Stimulated activated CD4-positive, alpha-beta T cell treated with anti-CD3 and anti-CD28 coated beads, Interleukin-1b, Interleukin-23, amount 100 ng/mL, for 24 hours (primary cell): ENCODE measurements around the gene INHBB.

Experiments used
- DNase-seq, 4 experiments: peaks; one replicate each; pipeline ENCODE4 v3.0.0-alpha.2; 2020; ENCODE audit warnings: low read depth in 4 of 4, low spot score in 1 of 4

The INHBB gene

GRCh38 chr2:120395221-120396012 lies 49.5 kb downstream of the INHBB start:
- DNase-seq, result no peak

- no peak for DNase-seq
These were observed 50.3 kb downstream of the INHBB start for GRCh38 chr2:120396013-120396860.

GRCh38 chr2:120396861-120397811 lies 51.2 kb downstream of the INHBB start:
- no peak for DNase-seq

DNA sequence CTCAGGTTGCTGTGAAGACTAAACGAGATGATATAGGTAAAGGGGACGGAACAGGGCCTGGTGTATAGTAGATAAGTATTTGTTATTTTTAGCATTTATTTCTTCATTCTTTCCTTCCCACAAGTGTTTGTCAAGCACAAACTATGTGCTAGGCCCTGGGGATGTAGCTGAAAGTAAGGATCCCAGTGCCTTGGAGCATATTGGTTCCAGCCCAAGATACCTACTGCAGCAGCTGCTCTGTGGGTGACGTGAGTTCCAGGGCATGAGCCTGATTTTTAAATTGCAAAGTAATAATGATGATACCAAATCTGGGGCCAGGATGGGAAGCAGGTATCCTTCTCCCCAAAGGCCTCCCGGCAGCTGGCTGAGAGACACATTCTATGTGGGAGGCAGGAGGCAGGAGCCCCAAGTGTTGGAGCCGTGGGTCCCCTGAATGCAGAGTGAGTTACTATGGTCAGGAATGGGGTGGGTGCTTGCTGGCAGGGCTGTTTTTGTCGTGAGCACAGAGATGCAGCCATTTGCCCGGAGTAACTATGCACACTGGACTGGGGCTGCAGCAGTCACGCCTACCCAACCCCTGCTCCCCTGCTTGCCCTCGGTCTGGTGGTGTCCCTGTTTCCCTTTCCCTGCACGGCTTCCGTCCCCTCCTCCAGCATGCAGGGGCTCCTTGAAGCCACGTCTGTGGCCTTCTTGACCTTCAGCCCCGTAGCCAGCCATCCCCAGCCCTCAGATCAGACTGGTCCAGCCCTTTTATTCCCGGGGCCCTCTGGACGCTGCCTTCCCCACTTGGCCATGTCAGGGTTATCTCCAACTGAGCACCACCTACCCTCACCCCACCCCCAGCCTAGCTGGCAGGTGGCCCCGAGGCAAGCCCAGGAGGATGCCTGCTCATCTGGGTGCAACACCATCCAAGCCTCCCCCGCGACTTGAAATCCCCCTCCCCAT lies 52.4 kb downstream of the INHBB start:
- DNase-seq, result no peak

DNA sequence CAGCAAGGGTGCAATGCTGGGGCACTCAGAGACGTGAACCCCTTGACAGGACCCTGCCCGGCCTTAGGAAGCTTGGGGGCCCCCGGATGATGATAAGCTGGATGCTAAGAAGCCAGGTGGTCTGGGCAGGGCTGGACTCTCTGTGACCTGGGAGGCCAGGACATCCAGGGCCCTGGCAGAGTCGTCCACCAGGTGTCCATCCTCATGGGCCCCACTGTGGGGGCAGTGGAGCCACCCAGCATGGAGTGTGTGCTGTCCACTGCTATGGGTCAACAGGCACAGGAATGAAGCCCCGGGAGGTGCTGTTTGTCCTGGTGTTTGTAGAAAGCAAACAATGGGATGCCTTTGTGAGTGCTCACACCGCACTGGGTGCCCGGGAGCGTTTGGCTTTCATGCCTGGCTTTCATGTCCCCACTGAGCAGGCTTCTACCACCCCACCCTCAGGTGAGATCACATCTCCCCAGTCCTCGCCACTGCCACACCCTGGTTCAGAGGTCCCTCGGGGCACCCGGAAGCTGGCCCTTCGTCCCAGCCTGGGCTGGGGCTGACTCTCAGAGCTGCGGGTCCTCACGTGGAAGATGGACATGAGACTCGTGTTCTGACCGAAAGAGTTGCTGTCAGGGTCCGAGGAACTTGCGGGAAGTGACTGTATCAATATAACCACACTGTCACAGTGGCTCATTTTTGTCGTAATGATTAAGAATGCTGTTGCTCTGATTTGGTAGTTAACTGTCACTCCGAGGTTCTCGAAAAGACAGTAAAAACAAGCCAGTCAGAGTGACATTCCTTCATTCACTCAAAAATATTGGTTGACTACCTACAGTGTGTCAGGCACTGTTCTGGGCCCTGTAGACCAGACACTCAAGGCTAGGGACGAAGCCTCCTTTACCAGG lies 53.3 kb downstream of the INHBB start:
- DNase-seq, result no peak

GRCh38 chr2:120399889-120400240 lies 53.9 kb downstream of the INHBB start:
- DNase-seq, result no peak

DNA sequence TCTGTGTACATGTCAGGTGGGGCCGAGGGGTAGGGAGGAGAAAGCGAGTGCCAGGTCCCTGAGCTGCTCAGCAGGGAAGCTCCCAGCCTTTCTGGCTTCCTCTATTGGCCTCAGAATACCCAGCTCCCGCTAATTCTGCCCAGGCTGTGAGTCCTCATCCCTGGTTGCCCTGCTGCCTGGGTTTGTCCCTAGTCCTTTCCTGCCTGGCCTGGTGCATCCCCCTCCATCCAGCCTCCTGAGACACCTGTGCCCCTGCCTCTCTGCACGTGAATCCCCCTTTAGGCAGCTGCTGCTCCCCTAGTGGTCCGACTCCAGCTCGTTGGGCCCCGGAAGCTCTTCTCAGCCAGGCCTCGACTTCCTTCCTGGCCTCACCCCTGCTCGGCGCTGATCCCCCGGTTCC lies 54.6 kb downstream of the INHBB start:
- no peak for DNase-seq
